Measurements from ENCODE around the gene ASIC1.
A peak's percentile ranks its signal among the peaks of the same experiment; 100 is the strongest.
"Not testable (repeated sequence)": the region's sequence is repeated elsewhere in the genome, so short reads cannot be mapped to it uniquely, and the experiment has no call there.

ASIC1 gene

GRCh38 chr12:50061946-50062686 lies 4.7 kb downstream of the ASIC1 start:
- no peak for DNase-seq

- no peak for DNase-seq
Measured at GRCh38 chr12:50062728-50063460, 5.5 kb downstream of the ASIC1 start.

- DNase-seq, result no peak
Measured at GRCh38 chr12:50065726-50066310, 8.4 kb downstream of the ASIC1 start.

DNA sequence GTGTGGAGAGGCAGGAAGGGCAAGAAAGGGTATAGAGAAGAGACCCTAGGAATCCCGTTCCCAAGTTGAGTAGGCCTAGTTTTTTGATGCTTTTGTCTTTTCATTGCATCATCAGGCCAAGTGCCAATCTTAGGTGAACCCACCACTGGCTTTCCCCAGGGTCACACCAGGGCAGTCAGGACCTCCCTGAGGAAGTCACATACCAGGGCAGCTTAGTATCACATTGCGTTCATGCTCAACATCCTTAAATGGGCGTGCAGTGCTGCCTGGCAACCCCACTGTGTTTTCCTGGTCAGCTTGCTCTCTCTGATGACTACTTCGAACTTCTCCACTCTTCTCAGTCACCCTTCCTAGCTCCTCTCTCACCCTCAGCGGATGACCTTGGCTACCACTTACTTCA lies 9.0 kb downstream of the ASIC1 start:
- no peak for DNase-seq

GRCh38 chr12:50069069-50069468 lies 11.7 kb downstream of the ASIC1 start:
- no peak for DNase-seq

DNA sequence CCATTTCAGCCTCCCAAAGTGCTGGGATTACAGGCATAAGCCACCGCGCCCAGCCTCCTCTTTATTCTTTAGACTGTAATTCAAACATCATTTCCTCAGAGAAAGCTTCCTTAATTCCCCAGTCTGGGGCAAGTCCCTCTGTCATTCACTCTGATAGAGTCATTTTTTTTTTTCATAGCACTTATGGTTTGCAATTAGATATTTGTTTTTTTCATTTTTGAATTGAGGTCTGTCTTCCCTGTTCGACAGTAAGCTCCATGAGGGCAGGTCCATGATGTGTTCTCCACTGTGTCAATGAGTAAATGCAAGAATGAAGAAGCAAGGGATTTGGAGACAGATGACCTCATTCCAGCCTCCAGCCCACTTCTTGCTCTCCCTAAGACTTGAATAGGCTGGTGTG lies 12.1 kb downstream of the ASIC1 start:
- no peak for DNase-seq

- DNase-seq, result peak; percentile 79
Measured at GRCh38 chr12:50070314-50071060, 13.1 kb downstream of the ASIC1 start.

- DNase-seq, result no peak
Measured at GRCh38 chr12:50072198-50072907, 15.0 kb downstream of the ASIC1 start.

GRCh38 chr12:50073206-50073605 lies 15.8 kb downstream of the ASIC1 start:
- DNase-seq, result no peak

DNA sequence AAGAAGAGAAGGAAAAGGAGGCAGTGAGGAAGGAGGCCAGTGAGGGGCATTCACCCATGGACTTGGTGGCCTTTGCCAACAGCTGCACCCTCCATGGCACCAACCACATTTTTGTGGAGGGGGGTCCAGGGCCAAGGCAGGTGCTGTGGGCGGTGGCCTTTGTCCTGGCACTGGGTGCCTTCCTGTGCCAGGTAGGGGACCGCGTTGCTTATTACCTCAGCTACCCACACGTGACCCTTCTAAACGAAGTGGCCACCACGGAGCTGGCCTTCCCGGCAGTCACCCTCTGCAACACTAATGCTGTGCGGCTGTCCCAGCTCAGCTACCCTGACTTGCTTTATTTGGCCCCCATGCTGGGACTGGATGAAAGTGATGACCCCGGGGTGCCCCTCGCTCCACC lies 16.3 kb downstream of the ASIC1 start:
- DNase-seq, result no peak

GRCh38 chr12:50074936-50075807 lies 17.8 kb downstream of the ASIC1 start:
- peak; percentile 88 for DNase-seq

GRCh38 chr12:50075808-50076170 lies 18.4 kb downstream of the ASIC1 start:
- DNase-seq, result no peak

DNA sequence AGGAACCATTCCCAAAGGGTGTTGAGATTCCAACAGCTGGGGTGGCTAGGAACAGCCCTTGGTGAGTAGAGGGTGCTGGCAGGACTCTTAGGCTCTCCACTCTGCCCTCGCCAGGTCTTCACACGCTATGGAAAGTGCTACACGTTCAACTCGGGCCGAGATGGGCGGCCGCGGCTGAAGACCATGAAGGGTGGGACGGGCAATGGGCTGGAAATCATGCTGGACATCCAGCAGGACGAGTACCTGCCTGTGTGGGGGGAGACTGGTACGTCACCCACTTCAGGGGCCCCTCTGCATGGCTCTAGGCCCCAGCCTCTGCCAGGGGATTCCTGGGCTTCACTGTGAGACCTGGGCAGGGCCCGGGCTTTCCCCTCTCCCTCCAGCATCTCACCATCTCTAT lies 19.7 kb downstream of the ASIC1 start:
- no peak for DNase-seq

GRCh38 chr12:50078281-50078680 lies 20.9 kb downstream of the ASIC1 start:
- no peak for DNase-seq

GRCh38 chr12:50079771-50080170 lies 22.4 kb downstream of the ASIC1 start:
- DNase-seq, result no peak

GRCh38 chr12:50081096-50081808 lies 23.9 kb downstream of the ASIC1 start:
- no peak for DNase-seq

- DNase-seq, result no peak
Measured at GRCh38 chr12:50082644-50083043, 25.2 kb downstream of the ASIC1 start.

DNA sequence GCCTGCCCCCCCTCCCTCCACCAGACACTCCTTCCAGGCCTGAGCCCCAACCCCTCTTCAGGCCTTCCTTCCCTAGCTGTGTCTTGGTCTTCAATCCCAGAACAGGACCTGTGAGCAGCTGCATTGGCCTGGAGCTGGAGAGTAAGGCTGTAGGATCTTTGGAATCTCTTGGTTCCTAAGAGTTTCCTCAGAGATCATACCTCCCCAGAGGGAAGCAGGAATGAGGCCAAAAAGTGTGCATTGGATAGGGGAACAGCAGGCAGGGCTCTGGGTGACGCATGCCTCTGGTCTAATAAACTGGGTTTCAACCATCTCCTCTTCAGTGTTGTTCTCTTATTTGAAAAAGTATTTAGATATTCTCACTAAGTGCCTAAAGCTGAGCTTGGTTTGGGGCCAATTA lies 25.9 kb downstream of the ASIC1 start:
- no peak for DNase-seq

GRCh38 chr12:50084409-50084774 lies 27.0 kb downstream of the ASIC1 start:
- not testable (repeated sequence) for DNase-seq

GRCh38 chr12:50084775-50085614 lies 27.6 kb downstream of the ASIC1 start, which contains the start of gene SMARCD1:
Gene SMARCD1, plus strand, starts transcription at chr12:50085342. Its CDS starts 28 bp downstream, at chr12:50085370.
- DNase-seq, result peak; percentile 91
